Gastrocnemius medialis (tissue), 4 donors: ENCODE measurements around the gene GPC2. TPM values are rescaled to one million over a fixed set of nuclear protein-coding genes. Genes with fewer than 3 reads are reported as not detected.

Experiments used
- ATAC-seq, 2 donors: fragments of 150-250 bp; one replicate each; pipeline ENCODE4 v1.9.1; 2016
- DNase-seq, 2 donors: peaks; one replicate each; pipeline ENCODE4 v3.0.0-alpha.2; 2019
- H3K27ac ChIP-seq, 4 donors: fragments of 200-600 bp; sonication (generic); 1 replicate in 1 of 4; 2 replicates in 3 of 4; pipeline ENCODE4 v1.5.1; 2016 to 2018; ENCODE audit warnings: mild to moderate bottlenecking in 2 of 4, moderate library complexity in 1 of 4
- H3K27me3 ChIP-seq, 3 donors: fragments of 200-600 bp; sonication (generic) in 2 of 3; 1 replicate in 1 of 3; 2 replicates in 2 of 3; pipeline versions ENCODE4 v1.5.1 to v1.6.0; 2016 to 2019; ENCODE audit warnings: mild to moderate bottlenecking in 1 of 3, moderate library complexity in 1 of 3
- H3K36me3 ChIP-seq, 2 donors: fragments of 200-600 bp; sonication (generic) in 1 of 2; one replicate each; pipeline ENCODE4 v1.5.1; 2017 to 2018
- H3K4me1 ChIP-seq, 2 donors: fragments of 200-600 bp; sonication (generic) in 1 of 2; one replicate each; pipeline ENCODE4 v1.5.1; 2016 to 2017; ENCODE audit warnings: mild to moderate bottlenecking in 2 of 2
- H3K4me3 ChIP-seq, 4 donors: fragments of 200-600 bp; sonication (generic) in 3 of 4; 1 replicate in 1 of 4; 2 replicates in 3 of 4; pipeline ENCODE4 v1.5.1; 2016 to 2019; ENCODE audit warnings: mild to moderate bottlenecking in 2 of 4
- H3K9me3 ChIP-seq, 3 donors: fragments of 200-600 bp; sonication (generic) in 2 of 3; 1 replicate in 1 of 3; 2 replicates in 2 of 3; pipeline ENCODE4 v1.5.1; 2016 to 2019
- CTCF ChIP-seq, 5 experiments: fragments of 450-650 bp in 3 of 5; fragments of 200-600 bp in 2 of 5; sonication (generic) in 2 of 5; IDR thresholded peaks in 4 of 5; conservative IDR thresholded peaks in 1 of 5; 1 replicate in 4 of 5; 2 replicates in 1 of 5; pipeline ENCODE4 v1.5.1; 2016 to 2019; ENCODE audit warnings: antibody characterized with exemption in 5 of 5, mild to moderate bottlenecking in 3 of 5, moderate library complexity in 3 of 5
- POLR2A ChIP-seq, 2 donors: fragments of 450-650 bp; IDR thresholded peaks; one replicate each; pipeline ENCODE4 v1.6.1; 2017; ENCODE audit warnings: antibody characterized with exemption in 2 of 2, mild to moderate bottlenecking in 2 of 2, moderate library complexity in 2 of 2
- in situ Hi-C, 4 donors: fragments of 200-750 bp; cut with MboI; loops; one replicate each; pipeline versions ENCODE4 v1.15.0 to v1.8.0; 2017; ENCODE audit warnings: low sequenced_read_pairs in 4 of 4
- intact Hi-C: fragments of 100-400 bp; cut with DNase I; formaldehyde crosslinking; loops from one replicate; pipeline ENCODE4 v1.15.1; 2023; ENCODE audit warnings: low total_unique reads
- total RNA-seq, 4 donors: library from RNA; depleted of rRNA; stranded (reverse); fragments of >200 nt; gene quantifications; one replicate each; pipeline versions ENCODE4 v1.1.0 to v1.2.3, GENCODE V29; 2016

Gene GPC2
- total RNA-seq, 4 donors from 2014 or later, result 4.0 TPM; not detected in 3

- Histone ChIP-seq H3K27ac (peak overlapping the region in 1 of 4 donors; percentile 59), H3K4me1 (peaks cover 2 to 9% of the 10 kb centered on the region in 2 donors), H3K9me3 (no peaks in the 10 kb centered on the region), H3K36me3 (no peaks in the 10 kb centered on the region), H3K27me3 (peaks cover 8 to 42% (median 35%) of the 10 kb centered on the region in 3 donors), H3K4me3 (peak overlapping the region in 3 of 4 donors; percentile 45 to 53 (median 48))
- no peak for ATAC-seq
- intact Hi-C loops (no loop called here), in situ Hi-C loops (loop anchor here in 1 of 4 donors (25.0 kb wide), 1 partner anchor 170 kb away; no protein-coding TSS in a partner anchor)
- DNase-seq, result no peak
- TF ChIP-seq POLR2A (IDR thresholded peaks at IDR 0.05), result no peak
- no peak for TF ChIP-seq CTCF (IDR thresholded peaks at IDR 0.05 in 4 of 5, conservative IDR thresholded peaks at IDR 0.05 in 1 of 5)
Measured at GRCh38 chr7:100166970-100167911, 9.9 kb downstream of the GPC2 start.

- intact Hi-C loops (no loop called here), in situ Hi-C loops (loop anchor here in 1 of 4 donors (25.0 kb wide), 1 partner anchor 171 kb away; no protein-coding TSS in a partner anchor)
- DNase-seq (no peak), ATAC-seq (no peak)
- Histone ChIP-seq H3K27ac (no peak overlapping the region), H3K36me3 (no peaks in the 10 kb centered on the region), H3K4me3 (no peak overlapping the region), H3K27me3 (peaks cover 4 to 35% (median 28%) of the 10 kb centered on the region in 3 donors), H3K9me3 (no peaks in the 10 kb centered on the region), H3K4me1 (peaks cover 2 to 9% of the 10 kb centered on the region in 2 donors)
- TF ChIP-seq POLR2A (IDR thresholded peaks at IDR 0.05) (no peak), CTCF (IDR thresholded peaks at IDR 0.05 in 4 of 5, conservative IDR thresholded peaks at IDR 0.05 in 1 of 5) (no peak)
Measured at GRCh38 chr7:100166317-100166940, 10.8 kb downstream of the GPC2 start.

GRCh38 chr7:100163871-100164270, 13.3 kb downstream of the GPC2 start:
- intact Hi-C loops, result no loop called here
- Histone ChIP-seq H3K27ac (no peak overlapping the region), H3K9me3 (no peaks in the 10 kb centered on the region), H3K36me3 (no peaks in the 10 kb centered on the region), H3K4me1 (peaks cover 2 to 10% of the 10 kb centered on the region in 2 donors), H3K27me3 (peaks cover 4 to 17% (median 14%) of the 10 kb centered on the region in 3 donors), H3K4me3 (no peak overlapping the region)
- no peak for ATAC-seq
- no peak for DNase-seq
- in situ Hi-C loops, result loop anchor here in 1 of 4 donors (25.0 kb wide), 1 partner anchor 173 kb away; no protein-coding TSS in a partner anchor
- TF ChIP-seq CTCF (IDR thresholded peaks at IDR 0.05 in 4 of 5, conservative IDR thresholded peaks at IDR 0.05 in 1 of 5) (no peak), POLR2A (IDR thresholded peaks at IDR 0.05) (no peak)

GRCh38 chr7:100163006-100163531, 14.1 kb downstream of the GPC2 start:
- no peak for ATAC-seq
- no peak for DNase-seq
- in situ Hi-C loops, result loop anchor here in 1 of 4 donors (25.0 kb wide), 1 partner anchor 174 kb away; no protein-coding TSS in a partner anchor
- no peak for TF ChIP-seq CTCF (IDR thresholded peaks at IDR 0.05 in 4 of 5, conservative IDR thresholded peaks at IDR 0.05 in 1 of 5)
- TF ChIP-seq POLR2A (IDR thresholded peaks at IDR 0.05), result no peak
- Histone ChIP-seq H3K27ac (no peak overlapping the region), H3K4me1 (peaks cover 0 to 8% of the 10 kb centered on the region in 2 donors), H3K9me3 (no peaks in the 10 kb centered on the region), H3K36me3 (no peaks in the 10 kb centered on the region), H3K4me3 (no peak overlapping the region), H3K27me3 (peaks cover 4 to 15% (median 8%) of the 10 kb centered on the region in 3 donors)
- intact Hi-C loops, result no loop called here
